ENCODE measurements around the gene TTLL5. TPM values are rescaled to one million over a fixed set of nuclear protein-coding genes. Genes with fewer than 3 reads are reported as not detected.
A peak's percentile ranks its signal among the peaks of the same experiment; 100 is the strongest.

Gene TTLL5
- total and polyA plus RNA-seq, 10 of the 15 experiments (the other 5 are each of a cell fraction or from before 2014, with no cell fraction given), result 3.2 to 25.9 (median 13.8) TPM

DNA sequence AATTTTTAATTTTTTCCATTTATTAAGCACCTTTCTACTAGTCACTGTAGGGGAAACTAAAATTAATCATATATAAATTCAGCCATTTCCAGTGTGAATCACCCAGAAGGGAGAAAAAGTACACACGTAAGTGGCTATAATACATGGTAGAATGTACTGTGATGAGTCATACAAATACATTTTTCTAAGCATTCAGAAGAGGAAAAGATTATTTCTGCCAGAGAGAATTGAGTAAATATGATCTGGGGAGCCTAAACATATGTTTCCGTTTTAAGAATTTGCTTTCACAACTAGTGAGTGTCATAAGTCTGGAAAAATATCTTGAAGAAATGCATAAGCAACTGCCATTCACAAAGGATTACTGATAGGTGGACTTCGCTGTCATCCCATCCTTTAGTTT is 218.0 kb downstream of the TTLL5 start (continued):
- no peak for TF ChIP-seq EZH2 (IDR thresholded peaks at IDR 0.05; ENCODE audit: borderline replicate concordance, control insufficient read depth, low read depth, low read length)
- TF ChIP-seq, protein P1, sequence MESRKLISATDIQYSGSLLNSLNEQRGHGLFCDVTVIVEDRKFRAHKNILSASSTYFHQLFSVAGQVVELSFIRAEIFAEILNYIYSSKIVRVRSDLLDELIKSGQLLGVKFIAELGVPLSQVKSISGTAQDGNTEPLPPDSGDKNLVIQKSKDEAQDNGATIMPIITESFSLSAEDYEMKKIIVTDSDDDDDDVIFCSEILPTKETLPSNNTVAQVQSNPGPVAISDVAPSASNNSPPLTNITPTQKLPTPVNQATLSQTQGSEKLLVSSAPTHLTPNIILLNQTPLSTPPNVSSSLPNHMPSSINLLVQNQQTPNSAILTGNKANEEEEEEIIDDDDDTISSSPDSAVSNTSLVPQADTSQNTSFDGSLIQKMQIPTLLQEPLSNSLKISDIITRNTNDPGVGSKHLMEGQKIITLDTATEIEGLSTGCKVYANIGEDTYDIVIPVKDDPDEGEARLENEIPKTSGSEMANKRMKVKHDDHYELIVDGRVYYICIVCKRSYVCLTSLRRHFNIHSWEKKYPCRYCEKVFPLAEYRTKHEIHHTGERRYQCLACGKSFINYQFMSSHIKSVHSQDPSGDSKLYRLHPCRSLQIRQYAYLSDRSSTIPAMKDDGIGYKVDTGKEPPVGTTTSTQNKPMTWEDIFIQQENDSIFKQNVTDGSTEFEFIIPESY (IDR thresholded peaks at IDR 0.05), result no peak
- no peak for TF ChIP-seq ZZZ3 (IDR thresholded peaks at IDR 0.05; ENCODE audit: control insufficient read depth, insufficient read length, low read depth)
- TF ChIP-seq SUPT20H (IDR thresholded peaks at IDR 0.05; ENCODE audit: borderline replicate concordance, control insufficient read depth, low read depth, low read length), result no peak
- TF ChIP-seq, protein P2, sequence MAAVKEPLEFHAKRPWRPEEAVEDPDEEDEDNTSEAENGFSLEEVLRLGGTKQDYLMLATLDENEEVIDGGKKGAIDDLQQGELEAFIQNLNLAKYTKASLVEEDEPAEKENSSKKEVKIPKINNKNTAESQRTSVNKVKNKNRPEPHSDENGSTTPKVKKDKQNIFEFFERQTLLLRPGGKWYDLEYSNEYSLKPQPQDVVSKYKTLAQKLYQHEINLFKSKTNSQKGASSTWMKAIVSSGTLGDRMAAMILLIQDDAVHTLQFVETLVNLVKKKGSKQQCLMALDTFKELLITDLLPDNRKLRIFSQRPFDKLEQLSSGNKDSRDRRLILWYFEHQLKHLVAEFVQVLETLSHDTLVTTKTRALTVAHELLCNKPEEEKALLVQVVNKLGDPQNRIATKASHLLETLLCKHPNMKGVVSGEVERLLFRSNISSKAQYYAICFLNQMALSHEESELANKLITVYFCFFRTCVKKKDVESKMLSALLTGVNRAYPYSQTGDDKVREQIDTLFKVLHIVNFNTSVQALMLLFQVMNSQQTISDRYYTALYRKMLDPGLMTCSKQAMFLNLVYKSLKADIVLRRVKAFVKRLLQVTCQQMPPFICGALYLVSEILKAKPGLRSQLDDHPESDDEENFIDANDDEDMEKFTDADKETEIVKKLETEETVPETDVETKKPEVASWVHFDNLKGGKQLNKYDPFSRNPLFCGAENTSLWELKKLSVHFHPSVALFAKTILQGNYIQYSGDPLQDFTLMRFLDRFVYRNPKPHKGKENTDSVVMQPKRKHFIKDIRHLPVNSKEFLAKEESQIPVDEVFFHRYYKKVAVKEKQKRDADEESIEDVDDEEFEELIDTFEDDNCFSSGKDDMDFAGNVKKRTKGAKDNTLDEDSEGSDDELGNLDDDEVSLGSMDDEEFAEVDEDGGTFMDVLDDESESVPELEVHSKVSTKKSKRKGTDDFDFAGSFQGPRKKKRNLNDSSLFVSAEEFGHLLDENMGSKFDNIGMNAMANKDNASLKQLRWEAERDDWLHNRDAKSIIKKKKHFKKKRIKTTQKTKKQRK (IDR thresholded peaks at IDR 0.05; ENCODE audit: low read depth, low read length), result no peak
- TF ChIP-seq SIX5 (IDR thresholded peaks at IDR 0.05; ENCODE audit: low read depth, low read length, severe bottlenecking), result no peak
- no peak for TF ChIP-seq ATF7 (IDR thresholded peaks at IDR 0.05; ENCODE audit: low read depth)
- peak; percentile 68 for TF ChIP-seq JUNB (IDR thresholded peaks at IDR 0.05)
- no peak for TF ChIP-seq IKZF1 (conservative IDR thresholded peaks at IDR 0.05)
